Fibroblast of the aortic adventitia (primary cell): ENCODE data around the gene PIBF1. TPM values are rescaled to one million over a fixed set of nuclear protein-coding genes. Genes with fewer than 3 reads are reported as not detected.

Experiments used
- DNase-seq: peaks from one replicate; pipeline ENCODE4 v3.0.0-alpha.2; 2010; ENCODE audit warnings: low read depth
- H3K4me3 ChIP-seq: 2 replicates; pipeline ENCODE4 v1.5.1; 2011; ENCODE audit warnings: low read depth, mild to moderate bottlenecking, control low read depth, low read length, moderate library complexity
- CTCF ChIP-seq: IDR thresholded peaks from 2 replicates; pipeline ENCODE4 v1.5.1; 2011; ENCODE audit warnings: mild to moderate bottlenecking, low read length, control low read depth, inconsistent platforms; ENCODE audit not compliant: insufficient read depth
- total RNA-seq: library from RNA; depleted of rRNA; stranded (reverse); fragments of >200 nt; gene quantifications from 2 replicates; pipeline ENCODE4 v1.2.3, GENCODE V29; 2012; ENCODE audit warnings: low replicate concordance

The PIBF1 gene
- total RNA-seq, 1 donor = 31.6 TPM

- peak; percentile 81 for DNase-seq
Observed at GRCh38 chr13:73060251-73061160, 278.6 kb downstream of the PIBF1 start.

GRCh38 chr13:73061473-73061872 lies 279.5 kb downstream of the PIBF1 start:
- no peak for DNase-seq
- no peak overlapping the region for H3K4me3 ChIP-seq
- no peak for TF ChIP-seq CTCF

More at GRCh38 chr13:73060251-73061160, 278.6 kb downstream of the PIBF1 start:
- H3K4me3 ChIP-seq = peak overlapping the region; percentile 79
- no peak for TF ChIP-seq CTCF

GRCh38 chr13:73061876-73062275 lies 279.9 kb downstream of the PIBF1 start:
- no peak for TF ChIP-seq CTCF
- DNase-seq = no peak
- H3K4me3 ChIP-seq = no peak overlapping the region

- no peak for TF ChIP-seq CTCF
- no peak for DNase-seq
- no peak overlapping the region for H3K4me3 ChIP-seq
Observed at GRCh38 chr13:73062468-73062867, 280.5 kb downstream of the PIBF1 start.

GRCh38 chr13:73063166-73063565 lies 281.2 kb downstream of the PIBF1 start:
- no peak overlapping the region for H3K4me3 ChIP-seq
- DNase-seq = no peak
- TF ChIP-seq CTCF = no peak

GRCh38 chr13:73065036-73065435 lies 283.1 kb downstream of the PIBF1 start:
- H3K4me3 ChIP-seq = no peak overlapping the region
- no peak for DNase-seq
- TF ChIP-seq CTCF = no peak
